ENCODE results near the gene ADAM15. TPM values are rescaled to one million over a fixed set of nuclear protein-coding genes. Genes with fewer than 3 reads are reported as not detected.

ADAM15 gene
- total and polyA plus RNA-seq, 2 donors (not counting 1 experiment from before 2014, with no cell fraction given), result 14.6 to 28.4 TPM

- POLR2A ChIA-PET, result interaction anchor here (1.4 kb wide), 1 partner anchor 106 kb away, joined by 3 read pairs; the partner anchor contains the start of gene KRTCAP2
- CTCF ChIA-PET, result interaction anchor here (1.2 to 20.2 kb wide), 4 partner anchors 11 to 106 kb away, joined by 3 to 370 read pairs (median 94); partner anchors contain the start of genes ADAM15, EFNA3 and KRTCAP2
- H3K27me3 ChIP-seq (replicated peaks in 1 of 4; ENCODE audit: control extremely low read depth in 1 of 4, control insufficient read depth in 3 of 4, insufficient read depth in 4 of 4, low read length in 3 of 4), result no peaks in the 10 kb centered on the region
- intact Hi-C loops (cut with micrococcal nuclease), result loop anchor here (10.0 kb wide), 1 partner anchor 302 kb away; no protein-coding TSS in a partner anchor
- no peak overlapping the region for H3K4me3 ChIP-seq (ENCODE audit: control extremely low read depth in 1 of 5, extremely low read depth in 1 of 5, insufficient read depth in 1 of 5, low read depth in 2 of 5, low read length in 4 of 5)
- peaks cover 45% of the 10 kb centered on the region for H4K20me1 ChIP-seq (ENCODE audit: control insufficient read depth, insufficient read depth, low read length, poor library complexity, severe bottlenecking)
- H3K27ac ChIP-seq (ENCODE audit: low read length in 2 of 2), result no peak overlapping the region
- peaks cover 55% of the 10 kb centered on the region for H3K4me1 Mint-ChIP-seq
- over 99% methylated on average over 6 of the region's 8 CpGs for whole genome bisulfite sequencing (ENCODE audit: insufficient coverage)
- peaks cover 24% of the 10 kb centered on the region for H3K79me2 ChIP-seq (ENCODE audit: control insufficient read depth, insufficient read depth, low read length)
- TF ChIP-seq EZH2 (IDR thresholded peaks at IDR 0.05; ENCODE audit: borderline replicate concordance, insufficient read depth, low read depth, low read length, poor library complexity, severe bottlenecking) (no peak), CTCF (IDR thresholded peaks at IDR 0.05) (no peak)
- H3K9me3 Mint-ChIP-seq (ENCODE audit: insufficient read depth), result no peaks in the 10 kb centered on the region
- no peak overlapping the region for H3K4me2 ChIP-seq (replicated peaks; ENCODE audit: low read depth, low read length, poor library complexity, severe bottlenecking)
- DNase-seq (no peak), ATAC-seq (ENCODE audit: low read depth) (no peak)
- H3K9me3 ChIP-seq (ENCODE audit: control extremely low read depth in 1 of 3, control insufficient read depth in 2 of 3, insufficient read depth in 1 of 3, low read length in 2 of 3), result no peaks in the 10 kb centered on the region
- H2AFZ ChIP-seq (ENCODE audit: insufficient read depth, low read depth, low read length, poor library complexity, severe bottlenecking), result no peak overlapping the region
- no peak overlapping the region for H3K4me3 Mint-ChIP-seq
- H3K9ac ChIP-seq (ENCODE audit: low read length), result no peak overlapping the region
- H3K27ac Mint-ChIP-seq, result no peak overlapping the region
- no peaks in the 10 kb centered on the region for H3K27me3 Mint-ChIP-seq
- peaks cover 40 to 62% of the 10 kb centered on the region in 2 donors for H3K4me1 ChIP-seq (ENCODE audit: control insufficient read depth in 2 of 2, insufficient read depth in 2 of 2, low read length in 2 of 2)
- peaks cover 0 to 23% of the 10 kb centered on the region in 2 experiments for H3K36me3 ChIP-seq (replicated peaks in 1 of 2; ENCODE audit: control extremely low read depth in 1 of 2, control insufficient read depth in 1 of 2, extremely low read depth in 1 of 2, insufficient read depth in 2 of 2, low read length in 1 of 2)
Measured at GRCh38 chr1:155066777-155067176, 15.7 kb downstream of the ADAM15 start.

DNA sequence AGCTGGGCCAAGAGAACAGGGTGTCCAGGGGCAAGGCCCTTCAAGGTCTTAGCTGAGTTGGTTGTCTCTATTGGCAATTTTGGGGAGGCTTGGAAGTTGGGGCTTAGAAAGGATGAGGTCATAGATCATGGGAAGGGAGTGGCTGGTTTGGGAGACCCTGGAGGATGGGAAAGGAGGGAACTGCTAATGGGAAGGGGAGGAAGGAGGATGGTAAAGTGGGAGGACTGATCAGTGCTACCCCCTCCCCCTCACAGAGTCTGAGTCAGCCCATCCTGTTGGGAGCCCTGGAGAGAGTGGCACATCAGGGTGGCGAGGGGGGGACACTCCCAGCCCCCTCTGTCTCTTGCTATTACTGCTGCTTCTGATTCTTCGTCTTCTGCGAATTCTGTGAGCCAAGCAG is 17.5 kb downstream of the ADAM15 start:
- Histone ChIP-seq H3K27ac (ENCODE audit: low read length in 2 of 2) (no peak overlapping the region), H3K27me3 (replicated peaks in 1 of 4; ENCODE audit: control extremely low read depth in 1 of 4, control insufficient read depth in 3 of 4, insufficient read depth in 4 of 4, low read length in 3 of 4) (no peaks in the 10 kb centered on the region), H4K20me1 (ENCODE audit: control insufficient read depth, insufficient read depth, low read length, poor library complexity, severe bottlenecking) (peaks cover 37% of the 10 kb centered on the region), H3K4me2 (replicated peaks; ENCODE audit: low read depth, low read length, poor library complexity, severe bottlenecking) (no peak overlapping the region), H3K36me3 (replicated peaks in 1 of 2; ENCODE audit: control extremely low read depth in 1 of 2, control insufficient read depth in 1 of 2, extremely low read depth in 1 of 2, insufficient read depth in 2 of 2, low read length in 1 of 2) (peaks cover 0 to 23% of the 10 kb centered on the region in 2 experiments), H3K9ac (ENCODE audit: low read length) (no peak overlapping the region), H3K4me3 (ENCODE audit: control extremely low read depth in 1 of 5, extremely low read depth in 1 of 5, insufficient read depth in 1 of 5, low read depth in 2 of 5, low read length in 4 of 5) (no peak overlapping the region), H3K9me3 (ENCODE audit: control extremely low read depth in 1 of 3, control insufficient read depth in 2 of 3, insufficient read depth in 1 of 3, low read length in 2 of 3) (no peaks in the 10 kb centered on the region), H3K4me1 (ENCODE audit: control insufficient read depth in 2 of 2, insufficient read depth in 2 of 2, low read length in 2 of 2) (peaks cover 30 to 53% of the 10 kb centered on the region in 2 donors), H3K79me2 (ENCODE audit: control insufficient read depth, insufficient read depth, low read length) (peaks cover 7% of the 10 kb centered on the region), H2AFZ (ENCODE audit: insufficient read depth, low read depth, low read length, poor library complexity, severe bottlenecking) (no peak overlapping the region)
- no peak for DNase-seq
- ChIA-PET CTCF (interaction anchor here (1.7 to 20.2 kb wide), 3 partner anchors 16 to 51 kb away, joined by 5 to 370 read pairs (median 184); partner anchors contain the start of gene ADAM15), POLR2A (interaction anchor here (0.6 to 1.2 kb wide), 3 partner anchors 16 to 133 kb away, joined by 3 to 4 read pairs (median 3); no protein-coding TSS in a partner anchor)
- WGBS (ENCODE audit: insufficient coverage), result 100% methylated on average over 1 of the region's 3 CpGs
- ATAC-seq (ENCODE audit: low read depth), result no peak
- no peak overlapping the region for H3K27ac Mint-ChIP-seq
- no peaks in the 10 kb centered on the region for H3K27me3 Mint-ChIP-seq
- no peak overlapping the region for H3K4me3 Mint-ChIP-seq
- peaks cover 55% of the 10 kb centered on the region for H3K4me1 Mint-ChIP-seq
- no peaks in the 10 kb centered on the region for H3K9me3 Mint-ChIP-seq (ENCODE audit: insufficient read depth)
- TF ChIP-seq EZH2 (IDR thresholded peaks at IDR 0.05; ENCODE audit: borderline replicate concordance, insufficient read depth, low read depth, low read length, poor library complexity, severe bottlenecking) (no peak), CTCF (IDR thresholded peaks at IDR 0.05) (no peak)
- intact Hi-C loops (cut with micrococcal nuclease), result loop anchor here (10.0 kb wide), 1 partner anchor 304 kb away; no protein-coding TSS in a partner anchor
